ENCODE measurements around the gene FGFR4.

Gene FGFR4

DNA sequence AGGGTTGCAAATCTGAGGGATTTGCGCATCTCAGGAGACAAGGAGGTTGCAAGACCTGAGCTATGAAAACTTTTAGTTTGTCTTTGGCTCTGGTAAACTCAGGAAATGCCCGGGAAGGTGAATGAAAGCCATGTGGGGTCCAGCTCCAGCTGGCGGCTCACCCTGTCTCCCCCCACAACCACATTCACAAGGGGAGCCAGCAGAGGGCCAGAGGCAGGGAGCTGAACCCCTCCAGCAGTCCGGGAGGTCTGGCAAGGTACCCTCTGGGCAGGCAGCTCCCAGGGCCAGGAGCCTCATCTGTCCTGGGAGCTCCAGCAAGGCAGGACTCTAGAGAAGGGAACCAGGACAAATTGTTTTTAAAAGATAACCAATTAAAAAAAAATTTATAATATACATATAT, 2.5 kb upstream of the FGFR4 start:
- DNase-seq (ENCODE audit: low read depth in 1 of 2, low spot score in 1 of 2): no peak

DNA sequence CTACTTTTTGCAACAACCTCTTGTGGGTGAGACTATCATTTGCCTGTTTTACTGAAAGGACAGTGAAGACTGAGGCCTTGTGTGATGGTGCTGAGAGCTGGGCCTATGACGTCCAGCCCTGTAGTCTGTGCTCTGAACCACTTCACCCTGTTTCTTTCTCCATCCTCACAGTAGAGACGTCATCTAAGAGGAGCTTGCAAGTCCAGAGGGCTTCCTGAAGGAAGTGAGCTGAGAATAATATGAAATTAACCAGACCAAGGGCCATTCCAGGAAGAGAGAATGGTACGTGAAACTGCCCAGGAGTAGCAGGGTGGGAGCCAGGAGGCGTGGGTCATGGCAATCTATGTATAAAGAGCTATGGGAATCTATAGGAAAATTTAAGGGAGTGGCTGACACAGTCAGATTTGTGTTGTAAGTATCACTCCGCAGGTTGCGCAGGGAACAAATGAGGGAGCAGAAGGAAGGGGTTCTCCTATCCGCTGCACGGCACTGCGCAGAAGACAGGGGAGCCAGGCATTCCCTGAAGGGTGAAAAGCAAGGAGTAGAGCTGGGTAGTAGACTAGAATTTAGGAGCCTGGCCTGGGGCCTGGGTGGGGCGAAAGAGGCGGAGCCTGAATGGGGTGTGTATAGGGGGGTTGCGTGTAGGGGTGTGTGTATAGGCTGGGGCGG, 596 bp upstream of the FGFR4 start:
- no peak for DNase-seq (ENCODE audit: low read depth in 1 of 2, low spot score in 1 of 2)

DNA sequence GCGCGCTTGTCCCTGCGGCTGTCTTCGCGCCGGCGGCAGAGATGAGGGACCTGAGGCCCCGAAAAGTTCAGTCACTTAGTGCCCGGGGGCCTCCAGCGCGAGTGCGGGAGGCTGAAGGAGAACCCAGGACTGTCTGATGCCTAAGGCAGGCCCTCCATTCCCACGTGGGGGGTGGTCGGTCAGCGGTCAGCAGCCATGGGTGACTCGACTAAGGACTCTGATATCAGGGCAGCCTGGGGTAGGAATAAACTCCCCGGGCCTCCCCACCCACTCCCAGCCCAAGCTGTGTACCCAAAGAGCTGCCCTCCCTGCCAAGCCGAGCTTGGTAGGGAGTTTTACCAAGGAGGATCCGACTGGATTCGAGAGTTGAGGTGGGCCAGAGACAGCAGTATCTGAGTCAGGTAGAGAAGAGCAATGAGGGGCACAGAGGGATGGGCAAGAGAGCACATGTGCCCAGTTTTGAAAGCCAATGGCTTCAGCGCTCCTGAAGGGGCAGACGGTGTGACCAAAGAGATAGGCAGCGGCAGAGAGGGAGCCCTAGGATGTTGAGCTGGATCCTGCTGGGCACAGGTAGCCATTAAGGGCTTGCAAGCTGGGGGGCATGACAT, 787 bp downstream of the FGFR4 start:
- DNase-seq (ENCODE audit: low read depth in 1 of 2, low spot score in 1 of 2): no peak

DNA sequence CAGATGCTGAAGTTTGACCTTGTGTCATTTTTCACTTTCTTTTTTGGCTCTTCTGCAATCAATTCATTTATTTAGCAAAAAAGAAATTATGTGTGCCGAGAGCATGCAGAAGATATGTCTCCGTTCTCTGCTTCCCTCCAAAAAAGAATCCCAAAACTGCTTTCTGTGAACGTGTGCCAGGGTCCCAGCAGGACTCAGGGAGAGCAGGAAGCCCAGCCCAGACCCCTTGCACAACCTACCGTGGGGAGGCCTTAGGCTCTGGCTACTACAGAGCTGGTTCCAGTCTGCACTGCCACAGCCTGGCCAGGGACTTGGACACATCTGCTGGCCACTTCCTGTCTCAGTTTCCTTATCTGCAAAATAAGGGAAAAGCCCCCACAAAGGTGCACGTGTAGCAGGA, 2.4 kb downstream of the FGFR4 start:
- no peak for DNase-seq (ENCODE audit: low read depth in 1 of 2, low spot score in 1 of 2)

DNA sequence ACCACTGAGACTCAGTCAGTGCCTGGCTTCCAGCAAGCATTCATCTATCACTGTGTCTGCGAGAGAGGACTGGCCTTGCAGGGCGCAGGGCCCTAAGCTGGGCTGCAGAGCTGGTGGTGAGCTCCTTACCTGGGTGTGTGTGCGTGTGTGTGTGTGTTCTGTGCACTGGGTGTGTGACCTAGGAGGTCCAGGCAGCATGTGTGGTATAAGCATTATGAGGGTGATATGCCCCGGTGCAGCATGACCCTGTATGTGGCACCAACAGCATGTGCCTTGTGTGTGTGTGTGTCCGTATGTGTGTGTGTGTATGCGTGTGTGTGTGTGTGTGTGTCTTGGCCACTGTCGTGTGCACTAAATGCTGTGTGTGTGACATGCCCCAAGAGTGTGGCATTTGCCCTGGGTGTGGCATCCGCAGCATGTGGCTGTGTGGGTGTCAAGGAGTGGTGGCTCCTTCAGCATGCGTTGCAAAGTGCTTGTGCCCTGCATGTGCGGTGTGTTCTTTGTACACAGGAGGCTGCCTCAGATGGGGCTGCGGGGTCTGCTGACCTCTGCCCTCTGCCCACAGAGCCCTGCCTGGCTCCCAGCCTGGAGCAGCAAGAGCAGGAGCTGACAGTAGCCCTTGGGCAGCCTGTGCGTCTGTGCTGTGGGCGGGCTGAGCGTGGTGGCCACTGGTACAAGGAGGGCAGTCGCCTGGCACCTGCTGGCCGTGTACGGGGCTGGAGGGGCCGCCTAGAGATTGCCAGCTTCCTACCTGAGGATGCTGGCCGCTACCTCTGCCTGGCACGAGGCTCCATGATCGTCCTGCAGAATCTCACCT, 3.3 kb downstream of the FGFR4 start:
- no peak for DNase-seq (ENCODE audit: low read depth in 1 of 2, low spot score in 1 of 2)

DNA sequence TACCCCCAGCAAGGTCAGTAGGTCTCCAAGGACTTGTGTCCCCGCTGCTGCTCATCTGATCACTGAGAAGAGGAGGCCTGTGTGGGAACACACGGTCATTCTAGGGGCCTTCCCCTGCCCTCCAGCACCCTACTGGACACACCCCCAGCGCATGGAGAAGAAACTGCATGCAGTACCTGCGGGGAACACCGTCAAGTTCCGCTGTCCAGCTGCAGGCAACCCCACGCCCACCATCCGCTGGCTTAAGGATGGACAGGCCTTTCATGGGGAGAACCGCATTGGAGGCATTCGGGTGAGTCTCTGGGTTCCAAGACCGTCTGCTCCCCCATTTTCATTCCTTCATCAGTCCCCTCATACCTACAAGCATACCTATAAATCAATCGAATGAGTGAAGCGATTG, 4.1 kb downstream of the FGFR4 start:
- no peak for DNase-seq (ENCODE audit: low read depth in 1 of 2, low spot score in 1 of 2)

DNA sequence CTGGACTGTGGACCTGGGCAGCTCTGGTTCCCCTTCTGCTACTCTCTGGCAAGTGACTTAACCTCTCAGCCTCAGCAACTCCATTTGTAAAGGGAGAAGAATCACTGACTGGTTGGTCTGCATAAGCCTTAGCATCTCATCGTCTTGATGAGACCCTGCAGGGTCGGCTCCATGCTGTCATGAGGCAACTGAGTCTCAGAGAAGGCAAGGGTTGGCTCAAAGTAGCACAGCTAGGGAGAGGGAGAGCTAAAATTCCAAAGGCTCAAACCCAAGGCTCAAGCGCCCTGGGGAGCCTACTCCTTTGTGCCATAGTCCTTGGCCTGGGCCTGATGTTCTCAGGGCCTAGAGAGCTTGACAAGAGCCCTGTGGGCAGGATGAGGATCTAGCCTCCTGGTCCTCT, 4.5 kb downstream of the FGFR4 start:
- DNase-seq (ENCODE audit: low read depth in 1 of 2, low spot score in 1 of 2): no peak

DNA sequence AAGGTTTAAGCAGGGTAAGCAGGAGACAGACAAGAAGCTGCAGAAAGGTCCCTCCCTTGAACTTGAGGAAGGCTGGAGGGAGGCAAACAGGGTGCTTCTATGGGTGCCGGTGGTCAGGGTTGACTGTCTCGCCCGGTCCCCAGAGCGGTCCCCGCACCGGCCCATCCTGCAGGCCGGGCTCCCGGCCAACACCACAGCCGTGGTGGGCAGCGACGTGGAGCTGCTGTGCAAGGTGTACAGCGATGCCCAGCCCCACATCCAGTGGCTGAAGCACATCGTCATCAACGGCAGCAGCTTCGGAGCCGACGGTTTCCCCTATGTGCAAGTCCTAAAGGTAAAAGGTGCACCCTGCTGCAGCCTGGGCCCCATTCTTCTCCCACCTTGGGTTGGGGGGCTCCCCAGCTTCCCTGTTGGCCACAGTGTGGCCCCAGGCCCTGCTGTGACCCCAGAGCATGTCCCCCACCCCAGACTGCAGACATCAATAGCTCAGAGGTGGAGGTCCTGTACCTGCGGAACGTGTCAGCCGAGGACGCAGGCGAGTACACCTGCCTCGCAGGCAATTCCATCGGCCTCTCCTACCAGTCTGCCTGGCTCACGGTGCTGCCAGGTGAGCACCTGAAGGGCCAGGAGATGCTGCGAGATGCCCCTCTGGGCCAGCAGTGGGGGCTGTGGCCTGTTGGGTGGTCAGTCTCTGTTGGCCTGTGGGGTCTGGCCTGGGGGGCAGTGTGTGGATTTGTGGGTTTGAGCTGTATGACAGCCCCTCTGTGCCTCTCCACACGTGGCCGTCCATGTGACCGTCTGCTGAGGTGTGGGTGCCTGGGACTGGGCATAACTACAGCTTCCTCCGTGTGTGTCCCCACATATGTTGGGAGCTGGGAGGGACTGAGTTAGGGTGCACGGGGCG, 5.7 kb downstream of the FGFR4 start:
- DNase-seq (ENCODE audit: low read depth in 1 of 2, low spot score in 1 of 2): no peak

DNA sequence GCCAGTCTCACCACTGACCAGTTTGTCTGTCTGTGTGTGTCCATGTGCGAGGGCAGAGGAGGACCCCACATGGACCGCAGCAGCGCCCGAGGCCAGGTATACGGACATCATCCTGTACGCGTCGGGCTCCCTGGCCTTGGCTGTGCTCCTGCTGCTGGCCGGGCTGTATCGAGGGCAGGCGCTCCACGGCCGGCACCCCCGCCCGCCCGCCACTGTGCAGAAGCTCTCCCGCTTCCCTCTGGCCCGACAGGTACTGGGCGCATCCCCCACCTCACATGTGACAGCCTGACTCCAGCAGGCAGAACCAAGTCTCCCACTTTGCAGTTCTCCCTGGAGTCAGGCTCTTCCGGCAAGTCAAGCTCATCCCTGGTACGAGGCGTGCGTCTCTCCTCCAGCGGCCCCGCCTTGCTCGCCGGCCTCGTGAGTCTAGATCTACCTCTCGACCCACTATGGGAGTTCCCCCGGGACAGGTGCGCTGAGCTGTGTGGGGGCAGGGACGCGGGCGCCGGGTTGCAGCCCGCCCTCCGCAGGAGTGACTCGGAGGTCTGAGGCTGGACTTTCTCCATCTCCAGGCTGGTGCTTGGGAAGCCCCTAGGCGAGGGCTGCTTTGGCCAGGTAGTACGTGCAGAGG, 6.5 kb downstream of the FGFR4 start:
- no peak for DNase-seq (ENCODE audit: low read depth in 1 of 2, low spot score in 1 of 2)

DNA sequence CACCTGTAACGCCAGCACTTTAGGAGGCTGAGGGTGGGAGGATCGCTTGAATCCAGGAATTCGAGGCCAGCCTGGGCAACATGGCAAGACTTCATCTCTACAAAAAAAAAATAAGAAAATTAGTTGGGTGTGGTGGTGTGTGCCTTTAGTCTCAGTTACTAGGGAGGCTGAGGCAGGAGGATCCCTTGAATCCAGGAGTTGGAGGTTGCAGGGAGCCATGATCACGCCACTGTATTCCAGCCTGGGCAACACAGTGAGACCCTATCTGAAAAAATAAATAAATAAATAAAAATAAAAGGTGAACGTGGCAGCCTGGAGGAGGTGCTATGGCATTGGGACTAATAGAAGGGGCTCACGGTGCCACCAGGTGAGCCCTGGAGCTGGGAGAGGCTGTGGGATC, 7.1 kb downstream of the FGFR4 start:
- DNase-seq (ENCODE audit: low read depth in 1 of 2, low spot score in 1 of 2): no peak

DNA sequence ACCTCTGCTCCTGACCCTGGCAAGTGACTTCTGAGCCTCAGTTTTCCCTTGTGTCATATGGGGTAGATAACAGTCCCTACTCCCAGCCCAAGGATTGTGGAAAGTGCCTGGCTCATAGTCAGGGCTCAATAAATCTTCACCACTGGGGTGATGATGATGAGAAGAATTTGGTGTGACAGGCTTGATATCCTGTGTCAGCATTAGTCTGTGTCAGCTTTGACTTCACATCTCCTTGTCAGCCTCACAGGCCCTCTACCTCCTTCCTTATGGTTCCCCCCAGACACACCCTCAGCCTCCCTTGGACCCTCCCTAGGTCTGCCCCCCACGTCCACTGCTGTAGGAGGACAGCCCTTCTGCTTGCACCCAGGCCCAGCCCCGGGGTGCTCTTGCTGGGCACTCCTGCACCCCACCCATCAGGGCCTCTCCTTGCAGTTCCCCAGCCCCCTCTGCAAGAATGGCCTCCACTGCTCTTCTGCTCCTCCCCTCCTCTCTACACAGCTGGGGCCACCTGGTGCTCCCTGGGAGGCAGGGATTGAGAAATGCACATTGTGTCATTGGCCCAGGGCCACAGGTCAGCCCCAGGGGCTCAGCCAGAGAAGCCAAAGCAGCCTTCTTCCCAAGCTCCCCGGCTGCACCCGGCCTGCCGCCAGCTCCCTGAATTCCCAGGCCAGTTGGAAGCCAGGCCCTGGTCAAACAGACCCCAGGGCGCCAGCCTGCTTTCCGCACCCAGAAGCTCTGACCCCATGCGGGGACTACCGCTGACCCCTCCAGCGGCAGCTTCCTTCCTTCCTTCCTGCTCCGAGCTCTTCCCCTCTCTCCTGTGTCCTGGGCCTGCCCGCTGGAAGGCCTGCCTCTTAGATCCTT, 7.7 kb downstream of the FGFR4 start:
- no peak for DNase-seq (ENCODE audit: low read depth in 1 of 2, low spot score in 1 of 2)

DNA sequence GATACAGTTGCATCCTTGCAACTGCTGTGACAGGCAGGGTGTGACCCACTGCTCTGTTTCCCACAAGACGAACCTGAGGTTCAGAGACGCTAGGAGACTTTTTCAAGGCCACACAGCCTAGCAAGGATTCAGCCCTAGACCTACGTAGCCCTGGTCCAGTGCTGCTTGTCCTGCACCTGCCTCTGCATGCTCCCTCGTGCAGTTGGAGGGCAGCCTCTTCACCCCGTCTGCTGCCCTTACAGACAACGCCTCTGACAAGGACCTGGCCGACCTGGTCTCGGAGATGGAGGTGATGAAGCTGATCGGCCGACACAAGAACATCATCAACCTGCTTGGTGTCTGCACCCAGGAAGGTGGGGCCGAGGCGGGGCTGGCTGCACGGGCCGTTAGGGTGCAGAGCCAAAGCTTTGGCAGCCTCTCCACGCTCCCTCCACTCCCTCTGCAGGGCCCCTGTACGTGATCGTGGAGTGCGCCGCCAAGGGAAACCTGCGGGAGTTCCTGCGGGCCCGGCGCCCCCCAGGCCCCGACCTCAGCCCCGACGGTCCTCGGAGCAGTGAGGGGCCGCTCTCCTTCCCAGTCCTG, 8.5 kb downstream of the FGFR4 start:
- DNase-seq (ENCODE audit: low read depth in 1 of 2, low spot score in 1 of 2): no peak

DNA sequence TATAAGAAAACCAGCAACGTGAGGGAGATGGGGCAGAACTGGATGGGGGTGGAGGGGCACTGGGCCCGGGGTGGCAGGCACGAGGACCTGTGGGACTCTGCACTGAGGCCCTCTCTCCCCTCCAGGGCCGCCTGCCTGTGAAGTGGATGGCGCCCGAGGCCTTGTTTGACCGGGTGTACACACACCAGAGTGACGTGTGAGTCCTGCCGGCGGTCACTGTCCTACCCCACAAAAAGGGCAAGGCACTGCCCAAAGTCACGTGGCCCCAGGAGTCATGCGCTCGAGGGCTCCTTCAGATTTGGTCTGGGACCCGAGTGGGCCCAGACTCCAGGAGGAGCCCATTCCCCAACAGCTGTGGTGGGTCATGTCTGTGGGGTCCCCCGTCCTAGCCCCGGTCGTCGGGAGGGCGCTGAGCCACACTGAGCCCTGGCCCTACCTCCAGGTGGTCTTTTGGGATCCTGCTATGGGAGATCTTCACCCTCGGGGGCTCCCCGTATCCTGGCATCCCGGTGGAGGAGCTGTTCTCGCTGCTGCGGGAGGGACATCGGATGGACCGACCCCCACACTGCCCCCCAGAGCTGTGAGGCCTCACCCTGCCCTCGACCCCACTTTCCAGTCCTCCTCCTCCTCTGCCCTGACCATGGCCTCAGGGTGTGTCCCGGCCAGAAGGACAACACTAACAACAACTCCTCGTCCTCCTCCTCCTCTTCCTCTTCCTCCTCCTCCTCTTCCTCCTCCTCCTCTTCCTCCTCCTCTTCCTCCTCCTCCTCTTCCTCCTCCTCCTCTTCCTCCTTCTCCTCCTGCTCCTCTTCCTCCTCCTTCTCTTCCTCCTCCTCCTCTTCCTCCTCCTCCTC, 9.7 kb downstream of the FGFR4 start:
- no peak for DNase-seq (ENCODE audit: low read depth in 1 of 2, low spot score in 1 of 2)

DNA sequence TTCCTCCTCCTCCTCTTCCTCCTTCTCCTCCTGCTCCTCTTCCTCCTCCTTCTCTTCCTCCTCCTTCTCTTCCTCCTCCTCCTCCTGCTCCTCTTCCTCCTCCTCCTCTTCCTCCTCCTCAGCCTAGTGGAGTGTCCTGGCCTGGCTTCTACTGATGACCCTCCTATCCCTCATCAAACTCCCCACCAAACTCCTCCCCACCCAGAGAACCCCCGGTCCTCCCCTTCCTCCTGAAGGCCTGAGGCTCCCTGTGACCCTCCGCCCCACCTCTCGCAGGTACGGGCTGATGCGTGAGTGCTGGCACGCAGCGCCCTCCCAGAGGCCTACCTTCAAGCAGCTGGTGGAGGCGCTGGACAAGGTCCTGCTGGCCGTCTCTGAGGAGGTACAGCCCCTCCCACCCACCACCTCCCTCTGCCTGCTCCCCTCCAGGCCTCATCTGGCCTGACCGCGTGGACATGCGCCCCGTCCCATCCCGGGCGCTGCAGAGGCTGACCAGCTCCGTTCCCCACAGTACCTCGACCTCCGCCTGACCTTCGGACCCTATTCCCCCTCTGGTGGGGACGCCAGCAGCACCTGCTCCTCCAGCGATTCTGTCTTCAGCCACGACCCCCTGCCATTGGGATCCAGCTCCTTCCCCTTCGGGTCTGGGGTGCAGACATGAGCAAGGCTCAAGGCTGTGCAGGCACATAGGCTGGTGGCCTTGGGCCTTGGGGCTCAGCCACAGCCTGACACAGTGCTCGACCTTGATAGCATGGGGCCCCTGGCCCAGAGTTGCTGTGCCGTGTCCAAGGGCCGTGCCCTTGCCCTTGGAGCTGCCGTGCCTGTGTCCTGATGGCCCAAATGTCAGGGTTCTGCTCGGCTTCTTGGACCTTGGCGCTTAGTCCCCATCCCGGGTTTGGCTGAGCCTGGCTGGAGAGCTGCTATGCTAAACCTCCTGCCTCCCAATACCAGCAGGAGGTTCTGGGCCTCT, 10.6 kb downstream of the FGFR4 start:
- no peak for DNase-seq (ENCODE audit: low read depth in 1 of 2, low spot score in 1 of 2)

DNA sequence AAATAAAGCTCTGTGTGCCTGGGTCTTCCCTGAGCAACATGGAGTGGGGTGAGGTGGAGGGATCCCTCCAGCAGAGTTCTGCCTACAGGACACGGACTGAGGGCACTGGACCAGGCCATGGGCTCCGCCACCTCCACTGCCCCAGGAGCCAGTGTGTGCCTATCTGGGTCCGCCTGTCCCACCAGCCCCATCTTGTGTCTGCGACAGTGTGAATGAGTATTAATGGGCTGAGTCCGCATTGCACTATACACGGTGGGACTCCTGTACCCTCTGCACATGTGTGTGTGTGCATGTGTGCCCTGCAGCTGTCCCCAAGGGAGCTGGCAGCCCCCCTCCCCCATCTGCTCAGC, 11.4 kb downstream of the FGFR4 start:
- no peak for DNase-seq (ENCODE audit: low read depth in 1 of 2, low spot score in 1 of 2)

DNA sequence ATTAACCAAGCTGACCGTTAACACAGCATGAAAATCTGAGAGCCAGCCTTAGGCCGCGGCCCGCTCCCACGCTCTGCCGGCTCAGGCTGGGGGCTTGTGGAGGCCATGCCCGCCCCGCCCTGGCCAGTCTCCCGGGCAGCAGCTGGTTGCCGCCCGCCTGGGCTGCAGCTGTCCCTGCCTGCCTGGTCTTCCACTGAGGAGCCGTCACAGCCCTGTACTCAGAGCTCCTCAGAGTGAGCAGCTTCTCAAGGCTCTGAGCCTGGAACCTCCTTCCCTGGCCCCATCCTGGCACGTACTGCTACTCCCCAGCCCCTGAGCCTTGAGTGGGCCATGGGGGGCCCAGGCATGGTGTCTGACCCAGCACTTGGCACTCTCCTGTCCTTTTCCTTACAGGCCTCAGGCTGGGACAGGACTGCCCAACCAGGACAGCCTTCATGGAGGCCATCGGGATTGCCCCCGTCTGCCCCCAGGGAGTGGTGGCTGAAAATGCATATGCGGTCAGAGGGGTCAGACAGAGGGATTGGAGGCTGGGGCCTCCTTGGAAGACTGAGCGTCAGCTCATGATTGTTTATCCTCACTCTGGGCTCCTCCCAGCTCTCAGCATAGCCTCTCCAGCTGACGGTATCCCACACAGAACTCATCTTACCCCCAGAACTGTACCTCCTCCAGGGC, 11.9 kb downstream of the FGFR4 start:
- DNase-seq (ENCODE audit: low read depth in 1 of 2, low spot score in 1 of 2): no peak

DNA sequence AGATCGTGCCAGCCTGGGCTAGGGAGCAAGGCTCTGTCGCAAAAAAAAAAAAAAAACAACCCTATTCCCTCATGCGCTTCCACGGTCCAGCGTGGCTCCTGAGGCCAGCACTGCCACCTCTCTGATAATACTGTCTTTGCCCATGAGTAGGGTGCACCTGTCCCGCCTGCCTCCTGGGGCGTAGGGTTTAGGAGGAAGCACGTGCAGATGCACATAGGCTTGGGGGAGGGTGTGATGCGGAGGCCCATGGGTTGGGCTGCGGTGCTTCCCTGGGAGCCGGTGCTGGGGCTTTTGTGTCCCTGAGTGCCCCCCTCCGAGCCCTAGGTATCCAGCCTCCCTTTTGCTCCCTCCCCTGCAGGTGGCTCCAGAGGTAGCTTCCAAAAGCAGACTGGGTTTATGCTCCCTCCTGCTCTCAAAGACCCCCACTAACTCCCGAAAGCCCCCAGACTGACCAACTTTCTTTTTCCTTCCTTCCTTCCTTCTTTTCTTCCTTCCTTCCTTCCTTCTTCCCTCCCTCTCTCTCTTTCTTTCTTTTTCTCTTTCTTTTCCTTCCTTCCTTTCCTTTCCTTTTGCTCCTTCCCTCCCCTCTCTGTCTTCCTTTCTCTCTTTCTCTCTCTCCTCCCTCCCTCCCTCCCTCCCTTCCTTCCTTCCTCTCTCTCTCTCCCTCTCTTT, 12.8 kb downstream of the FGFR4 start:
- DNase-seq (ENCODE audit: low read depth in 1 of 2, low spot score in 1 of 2): no peak
